AG20443 (cell line): ENCODE results near the gene ILK.

Source experiments
- DNase-seq: peaks from one replicate; pipeline ENCODE4 v3.0.0; 2012; ENCODE audit warnings: low spot score, mixed read lengths

The ILK gene

DNA sequence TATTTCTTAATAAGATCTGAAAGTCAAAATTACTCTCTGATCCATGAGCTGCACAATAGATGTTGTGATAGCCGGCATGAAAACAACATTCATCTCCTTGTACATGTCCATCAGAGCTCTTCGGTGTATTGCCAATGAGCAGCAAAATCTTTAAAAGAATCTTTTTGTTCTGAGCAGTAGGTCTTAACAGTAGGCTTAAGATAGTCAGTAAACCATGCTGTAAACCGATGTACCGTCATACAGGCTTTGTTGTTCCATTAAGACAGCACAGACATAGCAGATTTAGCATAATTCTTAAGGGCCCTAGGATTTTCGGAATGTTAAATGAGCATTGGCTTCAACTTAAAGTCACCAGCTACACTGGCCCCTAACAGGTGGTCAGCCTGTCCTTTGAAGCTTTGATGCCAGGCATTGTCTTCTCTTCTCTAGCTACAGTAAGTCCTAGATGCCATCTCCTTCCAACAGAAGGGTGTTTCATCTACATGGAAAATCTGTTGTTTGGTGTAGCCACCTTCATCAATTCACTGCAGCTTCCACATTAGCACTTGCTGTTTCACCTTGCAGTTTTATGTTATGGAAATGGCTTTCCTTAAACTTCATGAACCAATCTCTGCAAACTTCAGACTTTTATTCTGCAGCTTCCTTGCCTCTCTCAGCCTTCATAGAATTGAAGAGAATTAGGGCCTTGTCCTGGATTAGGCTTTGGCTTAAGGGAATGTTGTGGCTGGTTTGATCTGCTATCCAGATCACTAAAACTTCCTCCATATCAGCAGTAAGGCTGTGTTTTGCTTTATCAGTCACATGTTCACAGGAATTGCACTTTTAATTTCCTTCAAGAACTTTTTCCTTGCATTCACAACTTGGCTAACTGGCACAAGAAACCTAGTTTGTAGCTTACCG is 28.5 kb upstream of the ILK start:
- DNase-seq = no peak

GRCh38 chr11:6576471-6577373 is 26.9 kb upstream of the ILK start:
- peak; percentile 74 for DNase-seq

DNA sequence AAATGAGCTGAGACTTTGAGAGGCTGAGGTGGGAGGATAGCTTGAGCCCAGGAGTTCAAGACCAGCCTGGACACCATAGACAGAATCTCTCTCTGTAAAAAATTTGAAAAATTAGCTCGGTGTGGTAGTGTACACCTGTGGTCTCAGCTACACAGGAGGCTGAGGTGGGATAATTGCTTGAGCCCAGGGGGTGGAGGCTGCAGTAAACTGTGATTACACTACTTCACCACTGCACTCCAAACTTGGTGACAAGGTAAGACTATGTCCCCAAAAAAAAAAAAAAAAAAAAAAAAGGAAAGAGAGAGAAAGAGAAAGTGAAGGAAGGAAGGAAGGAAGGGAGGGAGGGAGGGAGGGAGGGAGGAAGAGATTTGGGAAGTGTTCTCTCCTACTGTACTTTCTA is 25.4 kb upstream of the ILK start:
- no peak for DNase-seq

DNA sequence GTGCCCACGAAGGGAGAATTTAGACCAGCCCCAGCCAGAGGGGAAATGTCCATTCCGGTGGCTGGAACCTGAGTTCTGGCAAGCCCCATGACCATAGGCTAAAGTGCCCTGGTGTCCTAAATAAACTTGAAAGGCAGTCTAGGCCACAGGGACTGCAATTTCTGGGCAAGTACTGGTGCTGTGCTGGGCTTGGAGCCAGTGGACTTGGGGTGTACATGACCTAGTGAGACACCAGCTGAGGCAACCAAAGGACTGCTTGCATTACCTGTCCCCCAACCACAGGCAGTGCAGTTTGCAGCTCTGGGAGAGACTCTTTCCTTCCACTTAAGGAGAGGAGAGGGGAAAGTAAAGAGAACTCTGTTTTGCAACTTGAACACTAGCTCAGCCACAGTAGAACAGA is 23.9 kb upstream of the ILK start:
- no peak for DNase-seq

DNA sequence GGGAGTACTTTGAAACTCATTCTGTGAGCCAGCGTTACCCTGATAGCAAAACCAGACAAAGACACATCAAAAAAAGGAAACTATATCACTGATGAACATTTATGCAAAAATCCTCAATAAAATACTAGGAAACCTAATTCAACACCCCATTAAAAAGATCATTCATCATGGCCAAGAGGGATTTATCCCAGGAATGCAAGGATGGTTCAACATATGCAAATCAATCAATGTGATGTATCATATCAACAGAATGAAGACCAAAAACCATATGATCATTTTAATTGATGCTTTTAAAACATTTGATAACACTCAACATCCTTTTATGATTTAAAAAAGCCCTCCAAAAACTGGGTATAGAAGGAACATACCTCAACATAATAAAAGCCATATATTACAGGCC is 20.0 kb upstream of the ILK start:
- DNase-seq = no peak

- no peak for DNase-seq
Observed at GRCh38 chr11:6584528-6584927, 19.0 kb upstream of the ILK start.

DNA sequence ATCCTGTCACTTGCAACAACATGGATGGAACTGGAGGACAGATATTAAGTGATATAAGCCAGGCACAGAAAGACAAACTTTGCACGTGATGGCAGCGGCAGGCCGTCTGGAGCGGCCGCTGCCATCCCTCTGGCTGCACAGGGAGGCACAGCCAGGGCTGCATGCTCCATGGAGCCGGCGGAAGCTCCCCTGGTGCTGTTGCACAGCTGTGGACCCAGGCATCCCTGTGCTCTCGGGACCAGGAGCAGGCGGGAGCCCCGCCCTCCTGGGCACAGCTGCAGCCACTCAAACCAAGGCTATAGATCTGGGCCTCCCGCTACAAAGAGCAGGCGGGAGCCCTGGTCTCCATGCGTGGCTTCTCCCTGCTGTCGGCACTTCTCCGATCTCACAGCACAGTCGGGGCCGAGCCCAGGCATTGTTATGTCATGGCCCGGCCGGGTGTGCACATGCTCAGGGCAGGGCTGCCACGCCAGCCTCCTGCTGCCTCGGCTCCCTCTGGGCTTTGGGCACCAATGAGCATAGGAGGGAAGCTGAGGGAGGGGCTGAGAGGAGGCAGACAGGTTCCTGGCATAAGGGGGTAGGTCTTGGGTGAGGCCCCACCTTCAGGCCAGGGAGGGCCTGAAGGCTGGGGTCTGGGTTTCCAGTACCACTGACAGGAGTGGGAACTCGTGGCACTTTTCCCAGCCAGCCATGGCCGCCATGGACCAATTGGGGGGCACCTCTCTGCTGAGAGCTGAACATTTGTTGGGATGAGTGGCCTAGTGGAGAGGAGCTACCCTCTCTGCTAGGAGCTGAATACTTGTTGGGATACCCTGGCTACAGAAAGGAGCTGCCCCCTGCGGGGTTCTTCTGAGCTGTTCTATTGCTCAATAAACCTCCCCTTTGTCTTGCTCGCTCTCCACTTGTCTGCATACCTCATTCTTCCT is 16.9 kb upstream of the ILK start:
- peak; percentile 67 for DNase-seq

GRCh38 chr11:6587360-6587953 is 16.1 kb upstream of the ILK start:
- DNase-seq = no peak

GRCh38 chr11:6588018-6588417 is 15.6 kb upstream of the ILK start:
- DNase-seq = no peak

- DNase-seq = no peak
Observed at GRCh38 chr11:6594142-6594768, 9.3 kb upstream of the ILK start.

- DNase-seq = no peak
Observed at GRCh38 chr11:6596239-6596877, 7.2 kb upstream of the ILK start.

DNA sequence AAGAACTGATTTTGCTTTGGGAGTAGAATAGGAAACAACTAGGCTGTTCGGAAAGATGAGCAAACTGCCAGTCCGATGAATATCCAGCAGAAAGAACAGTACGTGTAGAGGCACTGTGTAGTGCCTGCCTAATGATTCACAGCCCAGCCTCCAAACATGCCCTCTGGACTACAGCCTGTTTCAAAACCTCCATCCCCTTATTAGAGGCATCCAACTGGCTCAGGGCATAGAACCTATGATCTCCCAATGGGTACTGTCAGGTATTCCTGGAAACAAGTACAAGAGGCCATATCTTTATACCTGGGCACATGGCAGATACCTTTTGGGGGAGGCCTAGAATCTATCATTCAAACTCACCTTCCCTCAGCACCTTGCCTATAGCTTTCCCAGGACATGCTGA is 5.0 kb upstream of the ILK start:
- no peak for DNase-seq

DNA sequence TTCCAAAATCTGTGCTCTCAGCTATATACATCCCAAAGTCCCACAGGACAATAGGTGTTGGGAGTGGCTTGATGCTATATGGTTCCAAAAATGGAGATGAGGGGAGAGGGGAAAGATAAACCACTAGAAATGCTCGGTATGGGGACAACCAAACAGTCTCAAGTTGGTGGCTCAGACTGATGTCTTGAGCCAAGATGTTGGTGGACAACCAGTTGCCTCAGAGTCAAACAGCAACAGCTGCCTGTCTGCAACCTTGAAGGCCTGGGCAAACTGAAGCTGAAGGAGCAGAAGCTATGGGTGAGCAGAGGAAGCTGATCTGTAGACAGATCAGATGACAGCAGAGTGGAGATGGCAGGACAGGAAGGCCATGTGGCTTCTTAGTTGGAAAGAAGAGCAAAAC is 4.1 kb upstream of the ILK start:
- no peak for DNase-seq

GRCh38 chr11:6599881-6600390 is 3.6 kb upstream of the ILK start:
- DNase-seq = no peak

GRCh38 chr11:6601041-6601461 is 2.5 kb upstream of the ILK start:
- DNase-seq = no peak

GRCh38 chr11:6602096-6602940 is 1.3 kb upstream of the ILK start:
- no peak for DNase-seq

DNA sequence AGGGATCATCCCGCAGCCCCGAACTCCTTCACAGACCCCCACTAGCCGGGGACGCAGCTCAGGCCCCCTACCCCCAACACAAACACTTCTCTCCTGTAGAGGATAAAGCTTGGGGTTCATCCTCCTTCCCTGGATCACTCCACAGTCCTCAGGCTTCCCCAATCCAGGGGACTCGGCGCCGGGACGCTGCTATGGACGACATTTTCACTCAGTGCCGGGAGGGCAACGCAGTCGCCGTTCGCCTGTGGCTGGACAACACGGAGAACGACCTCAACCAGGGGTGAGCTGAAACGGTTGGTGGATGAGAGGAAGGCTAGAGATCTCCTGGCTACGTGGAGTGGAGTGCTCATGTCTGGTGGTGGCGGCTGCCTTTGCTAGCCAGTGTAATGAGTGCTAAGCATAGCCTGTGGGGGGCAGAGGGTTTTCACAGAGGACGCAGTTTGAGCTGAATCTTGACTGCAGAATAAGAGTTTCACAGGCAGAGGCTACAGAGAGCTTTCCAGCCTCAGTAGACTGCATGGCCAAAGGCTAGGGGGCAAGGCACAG is 580 bp downstream of the ILK start:
- DNase-seq = peak; percentile 70

DNA sequence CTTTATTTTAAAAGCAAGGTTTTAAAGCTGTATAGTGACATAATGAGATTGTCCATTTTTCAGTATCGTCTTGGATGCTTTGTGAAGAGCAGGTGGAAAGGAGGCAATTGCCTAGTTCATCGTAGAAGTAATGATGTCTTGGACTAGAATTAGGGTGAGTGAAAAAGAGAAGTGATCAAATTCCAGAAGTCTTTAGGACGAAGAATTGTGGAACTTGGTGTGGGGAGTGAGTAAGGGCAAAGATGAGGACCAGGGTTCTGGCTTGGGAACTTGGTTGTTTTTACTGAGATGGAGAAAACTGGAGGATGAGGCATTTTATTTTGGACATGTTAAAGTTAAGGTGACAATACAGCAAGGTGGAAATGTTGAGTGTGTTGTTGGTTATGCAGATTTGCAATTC is 1.2 kb downstream of the ILK start:
- no peak for DNase-seq
